Measurements from ENCODE around the gene ERVFRD-1.
"Not testable (repeated sequence)": the region's sequence is repeated elsewhere in the genome, so short reads cannot be mapped to it uniquely, and the experiment has no call there.

The ERVFRD-1 gene

GRCh38 chr6:11126876-11127275 is 15.4 kb upstream of the ERVFRD-1 start:
- DNase-seq, result no peak

GRCh38 chr6:11123978-11124377 is 12.5 kb upstream of the ERVFRD-1 start:
- DNase-seq, result no peak

GRCh38 chr6:11122380-11122779 is 10.9 kb upstream of the ERVFRD-1 start:
- no peak for DNase-seq

GRCh38 chr6:11121851-11122250 is 10.3 kb upstream of the ERVFRD-1 start:
- DNase-seq, result no peak

GRCh38 chr6:11120271-11121005 is 8.9 kb upstream of the ERVFRD-1 start:
- peak; percentile 58 for DNase-seq

GRCh38 chr6:11115808-11116536 is 4.4 kb upstream of the ERVFRD-1 start:
- not testable (repeated sequence) for DNase-seq

- no peak for DNase-seq
Observed at GRCh38 chr6:11113038-11113437, 1.5 kb upstream of the ERVFRD-1 start.

GRCh38 chr6:11111769-11112437 is 378 bp upstream of the ERVFRD-1 start:
- no peak for DNase-seq

GRCh38 chr6:11108726-11109125 is 2.8 kb downstream of the ERVFRD-1 start:
- no peak for DNase-seq

- no peak for DNase-seq
Observed at GRCh38 chr6:11103065-11103464, 8.5 kb downstream of the ERVFRD-1 start.

GRCh38 chr6:11101417-11101816 is 10.1 kb downstream of the ERVFRD-1 start:
- DNase-seq, result no peak

- DNase-seq, result peak; percentile 42
Observed at GRCh38 chr6:11098004-11098403, 13.5 kb downstream of the ERVFRD-1 start.

- peak; percentile 88 for DNase-seq
Observed at GRCh38 chr6:11097476-11097875, 14.0 kb downstream of the ERVFRD-1 start.

- peak; percentile 86 for DNase-seq
Observed at GRCh38 chr6:11096109-11096508, 15.4 kb downstream of the ERVFRD-1 start.

GRCh38 chr6:11094941-11095340 is 16.6 kb downstream of the ERVFRD-1 start:
- peak; percentile 59 for DNase-seq

- peak; percentile 72 for DNase-seq
Observed at GRCh38 chr6:11094411-11094851, 17.1 kb downstream of the ERVFRD-1 start.

- DNase-seq, result peak; percentile 99
Observed at GRCh38 chr6:11093626-11094410, 17.7 kb downstream of the ERVFRD-1 start, which contains the start of gene SMIM13. TSS of gene SMIM13 (plus strand) at chr6:11093834. CDS start at chr6:11094314, 480 bp downstream.

GRCh38 chr6:11093376-11093625 is 18.2 kb downstream of the ERVFRD-1 start:
- DNase-seq, result no peak

GRCh38 chr6:11092668-11093375 is 18.7 kb downstream of the ERVFRD-1 start:
- peak; percentile 87 for DNase-seq

GRCh38 chr6:11091141-11091540 is 20.4 kb downstream of the ERVFRD-1 start:
- DNase-seq, result not testable (repeated sequence)

GRCh38 chr6:11089695-11090094 is 21.8 kb downstream of the ERVFRD-1 start:
- DNase-seq, result no peak

- DNase-seq, result not testable (repeated sequence)
Observed at GRCh38 chr6:11087141-11087812, 24.2 kb downstream of the ERVFRD-1 start.

Data from OCI-M1 (cell line).